OCI-LY7 (cell line): ENCODE data around the gene TPD52L2. TPM values are rescaled to one million over a fixed set of nuclear protein-coding genes. Genes with fewer than 3 reads are reported as not detected.

ENCODE experiments used
- BruUV-seq: library from RNA; stranded (reverse); fragments of 400-500 nt; replicated peaks from 2 replicates; lab custom pipeline; 2021; lab: Mats Ljungman, UMichigan
- CTCF ChIA-PET: fragments of 300-600 bp; sonication (Branson Sonifier 250); formaldehyde crosslinking; loops from one replicate; lab custom pipeline; 2022; ENCODE audit warnings: antibody characterized with exemption; ENCODE audit not compliant: unreplicated experiment; lab: Charles Lee
- POLR2A ChIA-PET: fragments of 300-600 bp; sonication (Branson Sonifier 250); formaldehyde crosslinking; loops from one replicate; lab custom pipeline; 2022; ENCODE audit warnings: antibody characterized with exemption; lab: Charles Lee
- DNase-seq: peaks from one replicate; pipeline ENCODE4 v3.0.0-alpha.2; 2015; ENCODE audit warnings: low spot score
- H2AFZ ChIP-seq: fragments of 200-600 bp; sonication (generic), shearing (Covaris generic); 2 replicates; pipeline ENCODE4 v1.6.1; 2014; ENCODE audit warnings: mild to moderate bottlenecking, antibody characterized with exemption, low read length, moderate library complexity
- H3K27ac ChIP-seq: fragments of 200-600 bp; sonication (generic); 2 replicates; pipeline ENCODE4 v1.5.1; 2014; ENCODE audit warnings: mixed run types, low read depth, mild to moderate bottlenecking, moderate library complexity, low read length, inconsistent platforms; ENCODE audit not compliant: poor library complexity, severe bottlenecking
- H3K36me3 ChIP-seq: fragments of 200-600 bp; sonication (generic); 2 replicates; pipeline ENCODE4 v1.6.1; 2014; ENCODE audit warnings: mild to moderate bottlenecking, antibody characterized with exemption, low read length, moderate library complexity, mixed read lengths; ENCODE audit not compliant: insufficient read depth
- H3K4me1 ChIP-seq: fragments of 200-600 bp; sonication (generic); 2 replicates; pipeline ENCODE4 v1.5.1; 2014; ENCODE audit warnings: mild to moderate bottlenecking, low read length; ENCODE audit not compliant: insufficient read depth, poor library complexity, severe bottlenecking
- H3K4me2 ChIP-seq: fragments of 200-600 bp; sonication (generic); 2 replicates; pipeline ENCODE4 v1.6.1; 2014; ENCODE audit warnings: mild to moderate bottlenecking, low read length
- H3K4me3 ChIP-seq: fragments of 200-600 bp; sonication (generic); 2 replicates; pipeline ENCODE4 v1.5.1; 2014; ENCODE audit warnings: mild to moderate bottlenecking, low read depth, low read length; ENCODE audit not compliant: poor library complexity, severe bottlenecking
- H3K79me2 ChIP-seq: fragments of 200-600 bp; sonication (generic); 2 replicates; pipeline ENCODE4 v1.6.1; 2016; ENCODE audit warnings: low read depth, mild to moderate bottlenecking, low read length, moderate library complexity, mixed read lengths; ENCODE audit not compliant: insufficient read depth
- H3K9me2 ChIP-seq: fragments of 200-600 bp; sonication (generic); 2 replicates; pipeline ENCODE4 v1.6.1; 2016; ENCODE audit warnings: mild to moderate bottlenecking, low read length, mixed read lengths; ENCODE audit not compliant: insufficient read depth
- H3K9me3 ChIP-seq: fragments of 200-600 bp; sonication (generic); 2 replicates; pipeline ENCODE4 v1.6.1; 2014; ENCODE audit warnings: mild to moderate bottlenecking, mixed run types, low read length, mixed read lengths
- H4K20me1 ChIP-seq: fragments of 200-600 bp; sonication (generic); 2 replicates; pipeline ENCODE4 v1.6.1; 2014; ENCODE audit warnings: mild to moderate bottlenecking, antibody characterized with exemption, low read length, moderate library complexity, mixed read lengths; ENCODE audit not compliant: insufficient read depth
- CTCF ChIP-seq: fragments of 200-600 bp; sonication (generic); conservative IDR thresholded peaks from 2 replicates; pipeline ENCODE4 v1.5.1; 2014; ENCODE audit warnings: mild to moderate bottlenecking, antibody characterized with exemption, low read length, moderate library complexity, mixed read lengths
- EZH2phosphoT487 ChIP-seq: fragments of 200-600 bp; sonication (generic); IDR thresholded peaks from 2 replicates; pipeline ENCODE4 v1.6.1; 2018; ENCODE audit warnings: low read depth, borderline replicate concordance, mild to moderate bottlenecking, mixed run types, antibody characterized with exemption, low read length, moderate library complexity, mixed read lengths
- intact Hi-C: fragments of 100-400 bp; cut with micrococcal nuclease; formaldehyde crosslinking; loops from one replicate; pipeline ENCODE4 v1.10.0; 2022; ENCODE audit not compliant: unreplicated experiment
- total RNA-seq, 2 experiments: library from RNA; depleted of rRNA in 1 of 2; stranded (reverse); fragments of >200 nt in 1 of 2; shearing (Covaris generic) in 1 of 2; gene quantifications; 2 replicates each; pipeline ENCODE4 v1.2.3, GENCODE V29; 2014 to 2022

The TPD52L2 gene
- total RNA-seq, 2 experiments from 2014 or later, result 27.2 to 51.0 TPM

- no TSS peak for BruUV-seq
- Histone ChIP-seq H3K9me3 (no peaks in the 10 kb centered on the region), H3K9me2 (no peaks in the 10 kb centered on the region), H3K27ac (no peak overlapping the region), H3K36me3 (no peaks in the 10 kb centered on the region), H3K4me2 (no peak overlapping the region), H4K20me1 (no peaks in the 10 kb centered on the region), H3K4me3 (no peak overlapping the region), H3K4me1 (no peaks in the 10 kb centered on the region), H3K79me2 (no peaks in the 10 kb centered on the region), H2AFZ (no peak overlapping the region)
- TF ChIP-seq EZH2phosphoT487 (no peak), CTCF (no peak)
- POLR2A ChIA-PET, result interaction anchor here (0.6 kb wide), 1 partner anchor 45 kb away, joined by 3 read pairs; no protein-coding TSS in a partner anchor
- CTCF ChIA-PET, result no interaction called here
- intact Hi-C loops, result no loop called here
- no peak for DNase-seq
Observed at GRCh38 chr20:63823691-63824311, 41.3 kb upstream of the TPD52L2 start.

GRCh38 chr20:63825331-63826118 is 39.5 kb upstream of the TPD52L2 start:
- no peaks in the 10 kb centered on the region for H3K79me2 ChIP-seq
- H3K36me3 ChIP-seq, result no peaks in the 10 kb centered on the region
- intact Hi-C loops, result no loop called here
- no peak for TF ChIP-seq EZH2phosphoT487
- TF ChIP-seq CTCF, result no peak
- no peak overlapping the region for H3K4me3 ChIP-seq
- POLR2A ChIA-PET, result interaction anchor here (0.8 kb wide), 1 partner anchor 9 kb away, joined by 3 read pairs; no protein-coding TSS in a partner anchor
- no peaks in the 10 kb centered on the region for H4K20me1 ChIP-seq
- no peak overlapping the region for H3K4me2 ChIP-seq
- no peaks in the 10 kb centered on the region for H3K9me3 ChIP-seq
- no TSS peak for BruUV-seq
- no peak overlapping the region for H2AFZ ChIP-seq
- peaks cover 6% of the 10 kb centered on the region for H3K4me1 ChIP-seq
- no peak for DNase-seq
- H3K9me2 ChIP-seq, result no peaks in the 10 kb centered on the region
- CTCF ChIA-PET, result no interaction called here
- no peak overlapping the region for H3K27ac ChIP-seq
